ENCODE measurements around the gene PRR20G.

The PRR20G gene

DNA sequence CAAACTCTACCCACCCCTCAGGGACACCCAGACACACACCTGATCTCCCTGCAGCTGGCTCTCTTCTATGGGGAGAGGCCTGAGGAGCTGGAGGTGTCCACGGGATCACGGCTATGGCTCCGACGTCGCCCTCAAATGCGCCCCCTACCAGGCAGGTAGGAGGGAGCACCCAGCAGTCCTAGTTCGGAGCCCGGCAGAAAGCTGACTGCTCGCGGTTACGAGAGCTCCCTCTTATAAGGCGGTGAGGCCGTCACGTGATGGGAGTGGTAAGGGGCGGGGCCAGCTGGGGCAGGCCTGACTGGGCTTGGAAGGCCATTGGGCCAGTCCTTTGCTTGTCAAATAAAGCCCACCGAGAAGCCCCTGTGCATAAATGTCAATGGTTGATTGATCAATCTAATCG lies at the start of gene PRR20G:
PRR20G (minus strand) TSS at position 207 of the 400 bp plus-strand sequence. CDS start 681 bp downstream, outside the sequence.
- H3K4me3 ChIP-seq (ENCODE audit: low read depth, low read length): no peak within 1 kb of the TSS
- H3K36me3 ChIP-seq (ENCODE audit: control insufficient read depth, insufficient read depth, low read length): no peaks in the 10 kb centered on the region

DNA sequence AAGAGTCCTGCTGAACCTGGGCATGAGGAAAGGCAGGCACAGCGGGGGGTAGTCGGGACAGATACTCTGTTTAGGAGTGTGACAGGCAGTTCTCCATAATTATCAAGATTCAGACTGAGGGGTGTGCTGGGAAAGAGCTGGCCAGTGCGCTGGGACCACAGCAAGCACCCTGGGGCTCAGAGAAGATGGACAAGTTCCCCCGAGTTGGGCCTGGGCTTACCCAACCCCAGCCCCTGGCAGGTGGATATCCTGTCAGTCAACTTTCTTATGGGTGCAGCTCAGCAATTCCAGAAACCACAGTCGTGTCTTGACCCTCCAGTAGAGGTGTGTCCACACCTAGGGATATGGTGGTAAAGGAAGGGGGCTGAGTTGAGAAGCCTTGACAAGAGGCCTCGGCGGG lies 49.2 kb upstream of the PRR20G start:
- no peak overlapping the region for H3K27ac ChIP-seq (ENCODE audit: low read depth, low read length)
- H3K4me3 ChIP-seq (ENCODE audit: low read depth, low read length): no peak overlapping the region
- no peak overlapping the region for H3K9ac ChIP-seq (ENCODE audit: low read length)
- peaks cover 47% of the 10 kb centered on the region for H3K27me3 ChIP-seq (ENCODE audit: control insufficient read depth, insufficient read depth, low read length)
- no peaks in the 10 kb centered on the region for H3K4me1 ChIP-seq (ENCODE audit: control insufficient read depth, insufficient read depth, low read length)
- no peaks in the 10 kb centered on the region for H3K36me3 ChIP-seq (ENCODE audit: control insufficient read depth, insufficient read depth, low read length)
- 0 out of 2 replicates have a peak, but pooled peaks cover 3% of the 10 kb centered on the region for H3K9me3 ChIP-seq (ENCODE audit: control insufficient read depth, insufficient read depth, low read depth, low read length)

More for the DNA sequence above, at the start of gene PRR20G:
- Histone ChIP-seq H3K27me3 (ENCODE audit: control insufficient read depth, insufficient read depth, low read length) (no peaks in the 10 kb centered on the region), H3K9me3 (ENCODE audit: control insufficient read depth, insufficient read depth, low read depth, low read length) (peaks cover 8% of the 10 kb centered on the region; the same call in 1 of the 2 replicates), H3K27ac (ENCODE audit: low read depth, low read length) (no peak within 1 kb of the TSS), H3K9ac (ENCODE audit: low read length) (no peak within 1 kb of the TSS), H3K4me1 (ENCODE audit: control insufficient read depth, insufficient read depth, low read length) (no peaks in the 10 kb centered on the region)

DNA sequence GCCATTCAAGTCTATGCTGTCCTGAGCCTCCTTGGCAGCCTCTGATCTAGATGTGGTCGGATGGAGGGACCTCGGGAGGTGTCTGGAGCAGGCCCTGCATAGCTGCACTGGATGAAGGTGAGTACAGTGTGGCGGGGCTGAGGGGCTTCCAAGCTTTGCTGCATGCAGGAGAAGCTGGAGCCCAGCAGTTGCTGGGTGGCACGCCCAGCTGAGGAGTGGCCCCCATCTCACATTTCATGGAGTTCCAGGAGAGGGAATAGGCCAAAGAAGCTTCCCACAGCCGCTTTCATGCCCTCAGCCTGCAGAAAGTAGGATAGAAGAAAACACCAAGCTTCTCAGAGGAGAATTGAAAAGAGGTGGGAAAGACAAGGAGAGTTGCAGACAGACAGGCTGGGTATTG lies 48.3 kb upstream of the PRR20G start:
- H3K36me3 ChIP-seq (ENCODE audit: control insufficient read depth, insufficient read depth, low read length): no peaks in the 10 kb centered on the region
- H3K4me1 ChIP-seq (ENCODE audit: control insufficient read depth, insufficient read depth, low read length): no peaks in the 10 kb centered on the region
- 0 out of 2 replicates have a peak, but pooled peaks cover 3% of the 10 kb centered on the region for H3K9me3 ChIP-seq (ENCODE audit: control insufficient read depth, insufficient read depth, low read depth, low read length)
- H3K27ac ChIP-seq (ENCODE audit: low read depth, low read length): no peak overlapping the region
- peaks cover 47% of the 10 kb centered on the region for H3K27me3 ChIP-seq (ENCODE audit: control insufficient read depth, insufficient read depth, low read length)
- H3K9ac ChIP-seq (ENCODE audit: low read length): no peak overlapping the region
- no peak overlapping the region for H3K4me3 ChIP-seq (ENCODE audit: low read depth, low read length)

GRCh38 chr3:127330385-127330784 lies 42.5 kb upstream of the PRR20G start:
- Histone ChIP-seq H3K27ac (ENCODE audit: low read depth, low read length) (no peak overlapping the region), H3K36me3 (ENCODE audit: control insufficient read depth, insufficient read depth, low read length) (no peaks in the 10 kb centered on the region), H3K9ac (ENCODE audit: low read length) (no peak overlapping the region), H3K4me3 (ENCODE audit: low read depth, low read length) (no peak overlapping the region), H3K4me1 (ENCODE audit: control insufficient read depth, insufficient read depth, low read length) (no peaks in the 10 kb centered on the region), H3K27me3 (ENCODE audit: control insufficient read depth, insufficient read depth, low read length) (peaks cover 17% of the 10 kb centered on the region), H3K9me3 (ENCODE audit: control insufficient read depth, insufficient read depth, low read depth, low read length) (peaks cover 15% of the 10 kb centered on the region)

- Histone ChIP-seq H3K4me3 (ENCODE audit: low read depth, low read length) (no peak overlapping the region), H3K27me3 (ENCODE audit: control insufficient read depth, insufficient read depth, low read length) (peaks cover 17% of the 10 kb centered on the region), H3K9ac (ENCODE audit: low read length) (no peak overlapping the region), H3K9me3 (ENCODE audit: control insufficient read depth, insufficient read depth, low read depth, low read length) (peaks cover 15% of the 10 kb centered on the region), H3K27ac (ENCODE audit: low read depth, low read length) (no peak overlapping the region), H3K36me3 (ENCODE audit: control insufficient read depth, insufficient read depth, low read length) (no peaks in the 10 kb centered on the region), H3K4me1 (ENCODE audit: control insufficient read depth, insufficient read depth, low read length) (no peaks in the 10 kb centered on the region)
Measured at GRCh38 chr3:127329631-127330285, 41.9 kb upstream of the PRR20G start.

- Histone ChIP-seq H3K9ac (ENCODE audit: low read length) (no peak overlapping the region), H3K27me3 (ENCODE audit: control insufficient read depth, insufficient read depth, low read length) (peaks cover 21% of the 10 kb centered on the region), H3K9me3 (ENCODE audit: control insufficient read depth, insufficient read depth, low read depth, low read length) (peaks cover 12% of the 10 kb centered on the region), H3K4me1 (ENCODE audit: control insufficient read depth, insufficient read depth, low read length) (no peaks in the 10 kb centered on the region), H3K4me3 (ENCODE audit: low read depth, low read length) (no peak overlapping the region), H3K36me3 (ENCODE audit: control insufficient read depth, insufficient read depth, low read length) (no peaks in the 10 kb centered on the region), H3K27ac (ENCODE audit: low read depth, low read length) (no peak overlapping the region)
Measured at GRCh38 chr3:127328421-127328820, 40.6 kb upstream of the PRR20G start.

DNA sequence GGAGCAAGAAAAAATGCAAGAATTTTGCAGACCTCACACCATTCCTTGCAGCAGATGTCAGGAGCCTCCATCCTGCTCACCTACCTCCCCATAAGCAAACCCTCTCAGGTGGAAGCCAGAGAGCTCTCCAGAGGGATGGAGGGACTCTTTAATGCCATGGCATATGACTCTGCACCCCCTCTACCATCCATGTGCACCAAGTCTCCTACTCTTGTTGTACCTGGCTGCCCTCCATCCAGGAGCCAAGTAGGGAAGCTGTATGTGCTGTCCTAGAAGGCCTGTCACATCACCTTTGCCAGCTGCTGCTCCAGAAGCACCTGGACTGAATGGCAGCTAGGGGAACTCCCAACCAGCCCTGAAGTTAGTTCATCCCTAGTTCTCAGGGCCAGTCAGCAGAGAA lies 38.5 kb upstream of the PRR20G start:
- H3K9me3 ChIP-seq (ENCODE audit: control insufficient read depth, insufficient read depth, low read depth, low read length): peaks cover 12% of the 10 kb centered on the region
- H3K4me3 ChIP-seq (ENCODE audit: low read depth, low read length): no peak overlapping the region
- H3K27me3 ChIP-seq (ENCODE audit: control insufficient read depth, insufficient read depth, low read length): peaks cover 23% of the 10 kb centered on the region
- H3K4me1 ChIP-seq (ENCODE audit: control insufficient read depth, insufficient read depth, low read length): no peaks in the 10 kb centered on the region
- no peak overlapping the region for H3K9ac ChIP-seq (ENCODE audit: low read length)
- no peaks in the 10 kb centered on the region for H3K36me3 ChIP-seq (ENCODE audit: control insufficient read depth, insufficient read depth, low read length)
- H3K27ac ChIP-seq (ENCODE audit: low read depth, low read length): no peak overlapping the region

DNA sequence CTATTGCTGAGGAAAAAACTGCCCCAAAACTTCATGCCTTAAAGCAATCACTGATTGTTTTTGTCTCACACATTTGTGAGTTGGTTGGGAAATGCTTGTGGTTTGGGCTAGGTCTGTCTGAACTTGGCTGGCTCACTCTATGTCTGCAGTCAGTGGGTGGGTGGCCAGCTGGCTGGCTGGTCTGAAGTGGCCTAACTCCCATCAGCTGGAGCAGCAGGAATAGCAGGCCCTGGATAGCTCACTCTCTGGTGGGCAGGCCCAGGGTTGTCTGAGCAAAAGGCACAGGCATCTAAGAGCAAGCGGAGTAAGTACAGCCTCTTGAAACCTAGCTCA lies 37.7 kb upstream of the PRR20G start:
- peaks cover 12% of the 10 kb centered on the region for H3K9me3 ChIP-seq (ENCODE audit: control insufficient read depth, insufficient read depth, low read depth, low read length)
- no peak overlapping the region for H3K27ac ChIP-seq (ENCODE audit: low read depth, low read length)
- H3K4me3 ChIP-seq (ENCODE audit: low read depth, low read length): no peak overlapping the region
- no peaks in the 10 kb centered on the region for H3K4me1 ChIP-seq (ENCODE audit: control insufficient read depth, insufficient read depth, low read length)
- H3K9ac ChIP-seq (ENCODE audit: low read length): no peak overlapping the region
- H3K36me3 ChIP-seq (ENCODE audit: control insufficient read depth, insufficient read depth, low read length): no peaks in the 10 kb centered on the region
- peaks cover 23% of the 10 kb centered on the region for H3K27me3 ChIP-seq (ENCODE audit: control insufficient read depth, insufficient read depth, low read length)

DNA sequence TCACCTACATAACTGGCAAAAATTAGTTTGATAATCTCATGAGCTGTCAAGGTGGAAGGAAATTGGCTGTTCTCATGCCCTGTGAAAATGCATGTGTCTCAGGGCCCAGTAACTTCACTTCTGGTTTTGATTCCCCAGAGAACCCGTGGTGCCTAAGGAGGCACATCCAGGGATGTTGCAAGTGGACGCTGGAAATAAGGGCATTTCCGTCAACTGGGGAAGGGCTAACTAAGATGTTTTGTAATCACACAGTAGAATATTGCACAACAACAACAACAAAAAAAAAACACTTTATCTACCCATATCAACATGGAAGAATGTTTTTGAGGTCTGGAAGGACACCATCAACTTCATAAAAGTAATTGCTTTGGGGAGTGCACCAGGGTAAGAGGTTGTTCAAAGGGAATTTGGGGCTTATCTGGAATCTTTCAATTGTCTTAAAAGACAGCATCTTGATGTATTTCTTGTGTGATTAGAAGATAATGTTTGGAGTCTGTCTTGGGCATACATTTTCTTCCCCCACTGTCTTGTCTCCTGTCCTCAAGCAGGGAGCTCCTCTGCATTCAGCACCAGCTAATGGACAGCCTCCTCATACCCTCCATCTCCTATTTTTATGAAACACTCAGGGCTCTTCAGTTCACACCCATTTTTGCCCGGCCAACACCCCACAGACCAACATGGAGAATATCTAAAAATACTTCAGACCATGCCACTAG lies 37.2 kb upstream of the PRR20G start:
- Histone ChIP-seq H3K27ac (ENCODE audit: low read depth, low read length) (no peak overlapping the region), H3K27me3 (ENCODE audit: control insufficient read depth, insufficient read depth, low read length) (peaks cover 23% of the 10 kb centered on the region), H3K4me3 (ENCODE audit: low read depth, low read length) (no peak overlapping the region), H3K4me1 (ENCODE audit: control insufficient read depth, insufficient read depth, low read length) (no peaks in the 10 kb centered on the region), H3K9me3 (ENCODE audit: control insufficient read depth, insufficient read depth, low read depth, low read length) (peaks cover 11% of the 10 kb centered on the region), H3K9ac (ENCODE audit: low read length) (no peak overlapping the region), H3K36me3 (ENCODE audit: control insufficient read depth, insufficient read depth, low read length) (no peaks in the 10 kb centered on the region)

GRCh38 chr3:127324076-127324475 lies 36.2 kb upstream of the PRR20G start:
- no peak overlapping the region for H3K27ac ChIP-seq (ENCODE audit: low read depth, low read length)
- H3K36me3 ChIP-seq (ENCODE audit: control insufficient read depth, insufficient read depth, low read length): no peaks in the 10 kb centered on the region
- H3K9me3 ChIP-seq (ENCODE audit: control insufficient read depth, insufficient read depth, low read depth, low read length): peaks cover 4% of the 10 kb centered on the region; the same call in 1 of the 2 replicates
- H3K27me3 ChIP-seq (ENCODE audit: control insufficient read depth, insufficient read depth, low read length): peaks cover 16% of the 10 kb centered on the region; the same call in 1 of the 2 replicates
- H3K4me1 ChIP-seq (ENCODE audit: control insufficient read depth, insufficient read depth, low read length): no peaks in the 10 kb centered on the region
- H3K4me3 ChIP-seq (ENCODE audit: low read depth, low read length): no peak overlapping the region
- H3K9ac ChIP-seq (ENCODE audit: low read length): no peak overlapping the region

- H3K27me3 ChIP-seq (ENCODE audit: control insufficient read depth, insufficient read depth, low read length): peaks cover 16% of the 10 kb centered on the region; the same call in 1 of the 2 replicates
- peaks cover 4% of the 10 kb centered on the region; the same call in 1 of the 2 replicates for H3K9me3 ChIP-seq (ENCODE audit: control insufficient read depth, insufficient read depth, low read depth, low read length)
- H3K27ac ChIP-seq (ENCODE audit: low read depth, low read length): no peak overlapping the region
- no peaks in the 10 kb centered on the region for H3K4me1 ChIP-seq (ENCODE audit: control insufficient read depth, insufficient read depth, low read length)
- no peak overlapping the region for H3K9ac ChIP-seq (ENCODE audit: low read length)
- H3K36me3 ChIP-seq (ENCODE audit: control insufficient read depth, insufficient read depth, low read length): no peaks in the 10 kb centered on the region
- H3K4me3 ChIP-seq (ENCODE audit: low read depth, low read length): no peak overlapping the region
Measured at GRCh38 chr3:127323581-127323980, 35.7 kb upstream of the PRR20G start.
